ENCODE measurements around the gene GALK1. TPM values are rescaled to one million over a fixed set of nuclear protein-coding genes. Genes with fewer than 3 reads are reported as not detected.

GALK1 gene
- total and polyA plus RNA-seq, 2 of the 13 experiments (the other 11 are each of a cell fraction or from before 2014, with no cell fraction given): 59.9 to 93.6 TPM

DNA sequence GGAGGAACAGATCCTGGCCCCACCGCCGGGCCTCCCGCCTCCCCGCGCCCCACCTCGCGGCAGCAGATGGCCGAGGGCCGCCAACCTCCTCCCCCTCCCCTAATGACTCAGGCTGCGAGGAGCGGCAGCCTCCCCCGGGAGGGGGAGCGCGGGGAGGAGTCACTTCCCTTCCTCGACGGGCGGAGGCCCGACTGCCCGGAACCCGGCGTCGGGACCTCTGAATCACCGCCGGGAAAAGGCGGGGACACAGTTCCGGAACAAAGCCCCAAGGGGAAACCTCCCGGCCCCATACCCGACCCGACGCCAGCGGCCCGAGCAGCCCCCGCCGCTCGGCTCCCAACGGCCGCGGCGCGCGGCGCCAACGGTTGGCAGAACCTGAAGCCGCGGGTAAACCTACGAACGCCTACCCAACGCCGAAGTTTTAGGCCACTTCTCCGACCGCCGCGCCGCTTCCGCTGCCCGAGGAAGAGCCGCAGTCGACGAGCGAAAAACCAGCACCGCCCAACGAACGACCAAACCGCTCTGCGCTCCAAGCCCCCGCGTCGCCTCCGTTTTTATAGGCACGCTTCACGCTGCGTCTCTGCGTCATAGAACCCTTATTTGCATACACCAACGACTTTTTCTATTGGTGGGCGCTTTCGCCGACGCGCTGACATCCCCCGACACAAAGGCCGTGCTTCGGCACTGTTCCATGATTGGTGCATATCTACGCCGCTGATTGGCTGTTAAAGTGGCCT is 14.4 kb upstream of the GALK1 start (continued):
- TF ChIP-seq, protein P1, sequence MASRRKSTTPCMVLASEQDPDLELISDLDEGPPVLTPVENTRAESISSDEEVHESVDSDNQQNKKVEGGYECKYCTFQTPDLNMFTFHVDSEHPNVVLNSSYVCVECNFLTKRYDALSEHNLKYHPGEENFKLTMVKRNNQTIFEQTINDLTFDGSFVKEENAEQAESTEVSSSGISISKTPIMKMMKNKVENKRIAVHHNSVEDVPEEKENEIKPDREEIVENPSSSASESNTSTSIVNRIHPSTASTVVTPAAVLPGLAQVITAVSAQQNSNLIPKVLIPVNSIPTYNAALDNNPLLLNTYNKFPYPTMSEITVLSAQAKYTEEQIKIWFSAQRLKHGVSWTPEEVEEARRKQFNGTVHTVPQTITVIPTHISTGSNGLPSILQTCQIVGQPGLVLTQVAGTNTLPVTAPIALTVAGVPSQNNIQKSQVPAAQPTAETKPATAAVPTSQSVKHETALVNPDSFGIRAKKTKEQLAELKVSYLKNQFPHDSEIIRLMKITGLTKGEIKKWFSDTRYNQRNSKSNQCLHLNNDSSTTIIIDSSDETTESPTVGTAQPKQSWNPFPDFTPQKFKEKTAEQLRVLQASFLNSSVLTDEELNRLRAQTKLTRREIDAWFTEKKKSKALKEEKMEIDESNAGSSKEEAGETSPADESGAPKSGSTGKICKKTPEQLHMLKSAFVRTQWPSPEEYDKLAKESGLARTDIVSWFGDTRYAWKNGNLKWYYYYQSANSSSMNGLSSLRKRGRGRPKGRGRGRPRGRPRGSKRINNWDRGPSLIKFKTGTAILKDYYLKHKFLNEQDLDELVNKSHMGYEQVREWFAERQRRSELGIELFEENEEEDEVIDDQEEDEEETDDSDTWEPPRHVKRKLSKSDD (CRISPR knock-in tag; IDR thresholded peaks at IDR 0.05; ENCODE audit: low read depth): peak; percentile 61; the same call in 1 of the 2 replicates
- TF ChIP-seq, protein P2, sequence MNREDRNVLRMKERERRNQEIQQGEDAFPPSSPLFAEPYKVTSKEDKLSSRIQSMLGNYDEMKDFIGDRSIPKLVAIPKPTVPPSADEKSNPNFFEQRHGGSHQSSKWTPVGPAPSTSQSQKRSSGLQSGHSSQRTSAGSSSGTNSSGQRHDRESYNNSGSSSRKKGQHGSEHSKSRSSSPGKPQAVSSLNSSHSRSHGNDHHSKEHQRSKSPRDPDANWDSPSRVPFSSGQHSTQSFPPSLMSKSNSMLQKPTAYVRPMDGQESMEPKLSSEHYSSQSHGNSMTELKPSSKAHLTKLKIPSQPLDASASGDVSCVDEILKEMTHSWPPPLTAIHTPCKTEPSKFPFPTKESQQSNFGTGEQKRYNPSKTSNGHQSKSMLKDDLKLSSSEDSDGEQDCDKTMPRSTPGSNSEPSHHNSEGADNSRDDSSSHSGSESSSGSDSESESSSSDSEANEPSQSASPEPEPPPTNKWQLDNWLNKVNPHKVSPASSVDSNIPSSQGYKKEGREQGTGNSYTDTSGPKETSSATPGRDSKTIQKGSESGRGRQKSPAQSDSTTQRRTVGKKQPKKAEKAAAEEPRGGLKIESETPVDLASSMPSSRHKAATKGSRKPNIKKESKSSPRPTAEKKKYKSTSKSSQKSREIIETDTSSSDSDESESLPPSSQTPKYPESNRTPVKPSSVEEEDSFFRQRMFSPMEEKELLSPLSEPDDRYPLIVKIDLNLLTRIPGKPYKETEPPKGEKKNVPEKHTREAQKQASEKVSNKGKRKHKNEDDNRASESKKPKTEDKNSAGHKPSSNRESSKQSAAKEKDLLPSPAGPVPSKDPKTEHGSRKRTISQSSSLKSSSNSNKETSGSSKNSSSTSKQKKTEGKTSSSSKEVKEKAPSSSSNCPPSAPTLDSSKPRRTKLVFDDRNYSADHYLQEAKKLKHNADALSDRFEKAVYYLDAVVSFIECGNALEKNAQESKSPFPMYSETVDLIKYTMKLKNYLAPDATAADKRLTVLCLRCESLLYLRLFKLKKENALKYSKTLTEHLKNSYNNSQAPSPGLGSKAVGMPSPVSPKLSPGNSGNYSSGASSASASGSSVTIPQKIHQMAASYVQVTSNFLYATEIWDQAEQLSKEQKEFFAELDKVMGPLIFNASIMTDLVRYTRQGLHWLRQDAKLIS (CRISPR knock-in tag; IDR thresholded peaks at IDR 0.05): peak; percentile 99
- TF ChIP-seq, protein P3, sequence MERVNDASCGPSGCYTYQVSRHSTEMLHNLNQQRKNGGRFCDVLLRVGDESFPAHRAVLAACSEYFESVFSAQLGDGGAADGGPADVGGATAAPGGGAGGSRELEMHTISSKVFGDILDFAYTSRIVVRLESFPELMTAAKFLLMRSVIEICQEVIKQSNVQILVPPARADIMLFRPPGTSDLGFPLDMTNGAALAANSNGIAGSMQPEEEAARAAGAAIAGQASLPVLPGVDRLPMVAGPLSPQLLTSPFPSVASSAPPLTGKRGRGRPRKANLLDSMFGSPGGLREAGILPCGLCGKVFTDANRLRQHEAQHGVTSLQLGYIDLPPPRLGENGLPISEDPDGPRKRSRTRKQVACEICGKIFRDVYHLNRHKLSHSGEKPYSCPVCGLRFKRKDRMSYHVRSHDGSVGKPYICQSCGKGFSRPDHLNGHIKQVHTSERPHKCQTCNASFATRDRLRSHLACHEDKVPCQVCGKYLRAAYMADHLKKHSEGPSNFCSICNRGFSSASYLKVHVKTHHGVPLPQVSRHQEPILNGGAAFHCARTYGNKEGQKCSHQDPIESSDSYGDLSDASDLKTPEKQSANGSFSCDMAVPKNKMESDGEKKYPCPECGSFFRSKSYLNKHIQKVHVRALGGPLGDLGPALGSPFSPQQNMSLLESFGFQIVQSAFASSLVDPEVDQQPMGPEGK (CRISPR knock-in tag; IDR thresholded peaks at IDR 0.05): peak; percentile 74
- TF ChIP-seq MTA1 (CRISPR knock-in tag; IDR thresholded peaks at IDR 0.05; ENCODE audit: borderline replicate concordance): peak; percentile 75; the same call in 1 of the 2 replicates
- peak; percentile 90 for TF ChIP-seq REL (CRISPR knock-in tag; conservative IDR thresholded peaks at IDR 0.05)
- peak; percentile 67 for TF ChIP-seq SKI (IDR thresholded peaks at IDR 0.05; ENCODE audit: partially characterized antibody)
- peak; percentile 49; the same call in 1 of the 2 replicates for TF ChIP-seq AKAP8 (CRISPR knock-in tag; IDR thresholded peaks at IDR 0.05)
- TF ChIP-seq, protein P4, sequence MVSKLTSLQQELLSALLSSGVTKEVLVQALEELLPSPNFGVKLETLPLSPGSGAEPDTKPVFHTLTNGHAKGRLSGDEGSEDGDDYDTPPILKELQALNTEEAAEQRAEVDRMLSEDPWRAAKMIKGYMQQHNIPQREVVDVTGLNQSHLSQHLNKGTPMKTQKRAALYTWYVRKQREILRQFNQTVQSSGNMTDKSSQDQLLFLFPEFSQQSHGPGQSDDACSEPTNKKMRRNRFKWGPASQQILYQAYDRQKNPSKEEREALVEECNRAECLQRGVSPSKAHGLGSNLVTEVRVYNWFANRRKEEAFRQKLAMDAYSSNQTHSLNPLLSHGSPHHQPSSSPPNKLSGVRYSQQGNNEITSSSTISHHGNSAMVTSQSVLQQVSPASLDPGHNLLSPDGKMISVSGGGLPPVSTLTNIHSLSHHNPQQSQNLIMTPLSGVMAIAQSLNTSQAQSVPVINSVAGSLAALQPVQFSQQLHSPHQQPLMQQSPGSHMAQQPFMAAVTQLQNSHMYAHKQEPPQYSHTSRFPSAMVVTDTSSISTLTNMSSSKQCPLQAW (CRISPR knock-in tag; IDR thresholded peaks at IDR 0.05): peak; percentile 76
- TF ChIP-seq EEA1 (CRISPR knock-in tag; IDR thresholded peaks at IDR 0.05; ENCODE audit: borderline replicate concordance): no peak; the same call in 1 of the 2 replicates
- TF ChIP-seq, protein P5, sequence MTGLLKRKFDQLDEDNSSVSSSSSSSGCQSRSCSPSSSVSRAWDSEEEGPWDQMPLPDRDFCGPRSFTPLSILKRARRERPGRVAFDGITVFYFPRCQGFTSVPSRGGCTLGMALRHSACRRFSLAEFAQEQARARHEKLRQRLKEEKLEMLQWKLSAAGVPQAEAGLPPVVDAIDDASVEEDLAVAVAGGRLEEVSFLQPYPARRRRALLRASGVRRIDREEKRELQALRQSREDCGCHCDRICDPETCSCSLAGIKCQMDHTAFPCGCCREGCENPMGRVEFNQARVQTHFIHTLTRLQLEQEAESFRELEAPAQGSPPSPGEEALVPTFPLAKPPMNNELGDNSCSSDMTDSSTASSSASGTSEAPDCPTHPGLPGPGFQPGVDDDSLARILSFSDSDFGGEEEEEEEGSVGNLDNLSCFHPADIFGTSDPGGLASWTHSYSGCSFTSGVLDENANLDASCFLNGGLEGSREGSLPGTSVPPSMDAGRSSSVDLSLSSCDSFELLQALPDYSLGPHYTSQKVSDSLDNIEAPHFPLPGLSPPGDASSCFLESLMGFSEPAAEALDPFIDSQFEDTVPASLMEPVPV (CRISPR knock-in tag; IDR thresholded peaks at IDR 0.05): no peak
- no peak; the same call in none of the 2 replicates for TF ChIP-seq ZNF816 (CRISPR knock-in tag; IDR thresholded peaks at IDR 0.05; ENCODE audit: borderline replicate concordance)
- TF ChIP-seq ZNF777 (CRISPR knock-in tag; IDR thresholded peaks at IDR 0.05): peak; percentile 88
- TF ChIP-seq ZNF709 (CRISPR knock-in tag; IDR thresholded peaks at IDR 0.05): peak; percentile 97
- peak; percentile 73 for TF ChIP-seq KDM4B (CRISPR knock-in tag; IDR thresholded peaks at IDR 0.05)
- no peak for TF ChIP-seq PCBP2 (optimal IDR thresholded peaks at IDR 0.05; ENCODE audit: low read depth, low read length, poor library complexity, severe bottlenecking)
- TF ChIP-seq ZNF879 (CRISPR knock-in tag; IDR thresholded peaks at IDR 0.05): peak; percentile 92

All from HepG2 (cell line).